Islet precursor cell (in vitro differentiated cells): ENCODE data around the gene LOXL1.

Source experiments
- DNase-seq: peaks from one replicate; pipeline ENCODE4 v3.0.0-alpha.2; 2018

LOXL1 gene

GRCh38 chr15:73994912-73995622, 68.8 kb downstream of the LOXL1 start:
- DNase-seq = no peak

GRCh38 chr15:73996267-73996666, 70.0 kb downstream of the LOXL1 start:
- DNase-seq = no peak

- DNase-seq = no peak
Measured at GRCh38 chr15:73996939-73997338, 70.7 kb downstream of the LOXL1 start.

GRCh38 chr15:73997986-73998385, 71.7 kb downstream of the LOXL1 start:
- DNase-seq = no peak
